ENCODE data around the gene INPP5D.
"Not testable (repeated sequence)": the region's sequence is repeated elsewhere in the genome, so short reads cannot be mapped to it uniquely, and the experiment has no call there.

The INPP5D gene

DNA sequence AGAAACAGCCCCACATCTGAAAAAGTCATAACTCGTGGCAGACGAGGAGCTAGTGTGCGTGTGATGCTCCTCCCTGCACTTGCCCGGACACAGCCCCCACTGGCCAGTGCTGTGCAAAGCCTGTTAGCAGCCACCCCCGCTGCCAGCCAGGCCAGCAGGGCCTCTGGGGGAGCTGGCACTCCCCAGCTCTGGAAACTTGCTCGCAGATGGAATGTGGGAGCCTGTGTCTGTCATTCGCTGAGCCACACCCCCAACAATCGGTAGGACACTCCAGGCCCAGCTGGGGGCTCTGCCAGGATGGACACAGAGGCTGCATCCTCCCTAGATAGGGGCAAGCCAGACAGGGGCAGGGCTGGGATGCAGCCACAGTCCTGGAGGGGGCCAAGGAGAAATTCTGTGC, 128.9 kb downstream of the INPP5D start:
- TF ChIP-seq, protein P1, sequence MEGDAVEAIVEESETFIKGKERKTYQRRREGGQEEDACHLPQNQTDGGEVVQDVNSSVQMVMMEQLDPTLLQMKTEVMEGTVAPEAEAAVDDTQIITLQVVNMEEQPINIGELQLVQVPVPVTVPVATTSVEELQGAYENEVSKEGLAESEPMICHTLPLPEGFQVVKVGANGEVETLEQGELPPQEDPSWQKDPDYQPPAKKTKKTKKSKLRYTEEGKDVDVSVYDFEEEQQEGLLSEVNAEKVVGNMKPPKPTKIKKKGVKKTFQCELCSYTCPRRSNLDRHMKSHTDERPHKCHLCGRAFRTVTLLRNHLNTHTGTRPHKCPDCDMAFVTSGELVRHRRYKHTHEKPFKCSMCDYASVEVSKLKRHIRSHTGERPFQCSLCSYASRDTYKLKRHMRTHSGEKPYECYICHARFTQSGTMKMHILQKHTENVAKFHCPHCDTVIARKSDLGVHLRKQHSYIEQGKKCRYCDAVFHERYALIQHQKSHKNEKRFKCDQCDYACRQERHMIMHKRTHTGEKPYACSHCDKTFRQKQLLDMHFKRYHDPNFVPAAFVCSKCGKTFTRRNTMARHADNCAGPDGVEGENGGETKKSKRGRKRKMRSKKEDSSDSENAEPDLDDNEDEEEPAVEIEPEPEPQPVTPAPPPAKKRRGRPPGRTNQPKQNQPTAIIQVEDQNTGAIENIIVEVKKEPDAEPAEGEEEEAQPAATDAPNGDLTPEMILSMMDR (IDR thresholded peaks at IDR 0.05; ENCODE audit: low read depth, low read length): no peak
- Histone ChIP-seq H3K4me1 (no peaks in the 10 kb centered on the region), H3K27me3 (no peaks in the 10 kb centered on the region), H3K9me3 (no peaks in the 10 kb centered on the region), H3K4me3 (ENCODE audit: low read depth, low read length) (no peak overlapping the region), H3K36me3 (no peaks in the 10 kb centered on the region)
- no peak for DNase-seq

DNA sequence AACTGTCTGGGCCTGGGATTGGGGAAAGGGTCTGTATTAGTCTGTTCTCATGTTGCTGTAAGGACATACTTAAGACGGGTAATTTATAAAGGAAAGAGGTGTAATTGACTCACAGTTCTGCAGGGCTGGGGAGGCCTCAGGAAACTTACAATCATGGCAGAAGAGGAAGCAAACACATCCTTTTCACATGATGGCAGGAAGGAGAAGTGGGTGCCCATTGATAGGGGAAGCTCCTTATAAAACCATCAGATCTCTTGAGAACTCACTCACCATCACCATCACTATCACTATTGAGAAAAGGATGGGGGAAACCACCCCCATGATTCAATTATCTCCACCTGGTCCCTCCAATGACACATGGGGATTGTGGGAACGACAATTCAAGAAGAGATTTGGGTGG, 130.9 kb downstream of the INPP5D start:
- H3K27me3 ChIP-seq; H3K4me1 ChIP-seq; H3K36me3 ChIP-seq; H3K4me3 ChIP-seq (ENCODE audit: low read depth, low read length); DNase-seq; H3K9me3 ChIP-seq: not testable (repeated sequence)

DNA sequence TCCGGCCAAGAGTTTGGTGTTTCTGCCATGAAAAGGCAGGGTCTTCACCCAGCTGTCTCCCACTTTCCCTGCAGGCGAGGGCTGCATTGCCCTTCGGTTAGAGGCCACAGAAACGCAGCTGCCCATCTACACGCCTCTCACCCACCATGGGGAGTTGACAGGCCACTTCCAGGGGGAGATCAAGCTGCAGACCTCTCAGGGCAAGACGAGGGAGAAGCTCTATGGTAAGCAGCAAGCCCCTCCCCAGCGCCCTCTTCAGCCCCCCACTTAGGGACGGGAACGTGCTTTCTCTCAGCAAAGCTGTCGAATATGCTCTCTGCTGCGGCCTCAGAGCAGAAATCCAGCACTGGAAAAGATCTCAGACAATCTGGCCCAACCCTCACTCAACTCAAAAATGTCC, 133.6 kb downstream of the INPP5D start:
- H3K4me1 ChIP-seq: no peaks in the 10 kb centered on the region
- DNase-seq: no peak
- TF ChIP-seq, protein P1 (IDR thresholded peaks at IDR 0.05; ENCODE audit: low read depth, low read length): no peak
- H3K9me3 ChIP-seq: no peaks in the 10 kb centered on the region
- no peaks in the 10 kb centered on the region for H3K36me3 ChIP-seq
- H3K4me3 ChIP-seq (ENCODE audit: low read depth, low read length): no peak overlapping the region
- no peaks in the 10 kb centered on the region for H3K27me3 ChIP-seq

DNA sequence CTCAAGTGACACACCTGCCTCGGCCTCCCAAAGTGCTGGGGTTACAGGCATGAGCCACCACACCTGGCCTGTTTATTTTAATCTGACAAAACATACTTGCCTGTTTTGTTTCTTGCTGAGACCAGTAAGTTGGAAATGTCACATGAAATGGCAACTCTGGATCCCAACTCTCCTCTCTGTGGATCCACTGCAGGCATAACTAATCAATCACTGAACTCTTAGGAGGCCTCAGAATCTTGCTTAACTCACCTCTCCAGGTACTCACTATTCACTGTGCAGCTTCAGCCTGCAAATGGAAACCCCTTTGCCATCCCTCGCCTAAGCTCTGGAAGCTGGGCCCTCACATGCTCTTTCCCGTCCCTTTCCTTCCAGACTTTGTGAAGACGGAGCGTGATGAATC, 134.9 kb downstream of the INPP5D start:
- no peak overlapping the region for H3K4me3 ChIP-seq (ENCODE audit: low read depth, low read length)
- TF ChIP-seq, protein P1 (IDR thresholded peaks at IDR 0.05; ENCODE audit: low read depth, low read length): no peak
- DNase-seq: no peak

DNA sequence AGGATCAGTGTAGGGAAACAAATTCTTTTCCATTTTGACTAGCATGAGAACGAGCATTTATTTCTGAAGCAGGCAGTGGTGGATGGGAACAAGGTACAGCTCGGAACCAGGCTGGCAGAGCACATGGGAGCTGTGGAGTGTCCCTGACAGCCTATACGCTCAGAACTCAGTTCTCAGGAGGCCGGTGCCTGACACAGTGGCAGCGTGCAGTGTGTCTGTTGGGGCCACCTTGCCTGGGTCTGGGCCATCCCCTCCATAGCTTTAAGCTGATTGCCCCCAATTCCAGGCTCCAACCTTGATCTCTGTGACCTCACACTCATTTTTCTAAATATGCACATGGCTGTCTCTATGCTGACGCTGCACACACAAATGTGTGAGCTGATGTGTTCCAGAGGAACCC, 136.9 kb downstream of the INPP5D start:
- Histone ChIP-seq H3K27me3 (no peaks in the 10 kb centered on the region), H3K36me3 (no peaks in the 10 kb centered on the region), H3K4me3 (ENCODE audit: low read depth, low read length) (no peak overlapping the region), H3K4me1 (no peaks in the 10 kb centered on the region), H3K9me3 (no peaks in the 10 kb centered on the region)
- no peak for DNase-seq
- TF ChIP-seq, protein P1 (IDR thresholded peaks at IDR 0.05; ENCODE audit: low read depth, low read length): no peak

More for the DNA sequence above, 134.9 kb downstream of the INPP5D start:
- H3K27me3 ChIP-seq: no peaks in the 10 kb centered on the region
- no peaks in the 10 kb centered on the region for H3K9me3 ChIP-seq
- H3K36me3 ChIP-seq: no peaks in the 10 kb centered on the region
- no peaks in the 10 kb centered on the region for H3K4me1 ChIP-seq

DNA sequence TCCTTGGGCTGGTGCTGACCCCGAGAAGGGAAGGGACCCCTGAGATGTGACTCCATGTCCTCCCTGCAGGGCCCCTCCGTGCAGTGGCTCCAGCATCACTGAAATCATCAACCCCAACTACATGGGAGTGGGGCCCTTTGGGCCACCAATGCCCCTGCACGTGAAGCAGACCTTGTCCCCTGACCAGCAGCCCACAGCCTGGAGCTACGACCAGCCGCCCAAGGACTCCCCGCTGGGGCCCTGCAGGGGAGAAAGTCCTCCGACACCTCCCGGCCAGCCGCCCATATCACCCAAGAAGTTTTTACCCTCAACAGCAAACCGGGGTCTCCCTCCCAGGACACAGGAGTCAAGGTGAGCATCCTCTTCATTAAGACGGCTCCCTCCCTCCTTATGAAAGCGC, 137.9 kb downstream of the INPP5D start:
- H3K9me3 ChIP-seq: no peaks in the 10 kb centered on the region; the same call in 1 of the 2 replicates
- no peaks in the 10 kb centered on the region for H3K36me3 ChIP-seq
- DNase-seq: no peak
- no peaks in the 10 kb centered on the region for H3K27me3 ChIP-seq
- no peak overlapping the region for H3K4me3 ChIP-seq (ENCODE audit: low read depth, low read length)
- H3K4me1 ChIP-seq: no peaks in the 10 kb centered on the region
- TF ChIP-seq, protein P1 (IDR thresholded peaks at IDR 0.05; ENCODE audit: low read depth, low read length): no peak

DNA sequence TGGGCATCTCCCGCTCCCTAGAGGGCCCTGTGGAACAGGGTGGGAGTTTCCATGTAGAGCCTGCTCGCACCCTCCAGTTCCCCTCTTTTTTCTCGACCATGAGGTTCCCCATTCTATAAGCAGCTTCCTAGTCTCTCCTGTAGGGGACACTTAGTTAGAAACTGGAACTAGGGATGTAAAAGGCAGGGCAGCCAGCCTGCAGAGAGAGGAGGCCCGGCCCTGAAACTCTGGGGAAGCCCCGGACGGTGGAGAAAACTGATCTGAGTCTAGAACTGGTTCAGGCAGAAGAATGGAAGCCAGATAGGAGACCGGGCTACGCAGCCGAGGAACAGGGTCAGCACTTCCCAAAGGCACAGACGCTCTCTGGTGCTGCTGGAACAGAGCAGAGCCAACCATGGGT, 139.7 kb downstream of the INPP5D start:
- H3K9me3 ChIP-seq: no peaks in the 10 kb centered on the region; the same call in 1 of the 2 replicates
- H3K4me3 ChIP-seq (ENCODE audit: low read depth, low read length): no peak overlapping the region
- TF ChIP-seq, protein P1 (IDR thresholded peaks at IDR 0.05; ENCODE audit: low read depth, low read length): no peak
- H3K36me3 ChIP-seq: no peaks in the 10 kb centered on the region
- DNase-seq: no peak
- H3K27me3 ChIP-seq: no peaks in the 10 kb centered on the region
- H3K4me1 ChIP-seq: no peaks in the 10 kb centered on the region

DNA sequence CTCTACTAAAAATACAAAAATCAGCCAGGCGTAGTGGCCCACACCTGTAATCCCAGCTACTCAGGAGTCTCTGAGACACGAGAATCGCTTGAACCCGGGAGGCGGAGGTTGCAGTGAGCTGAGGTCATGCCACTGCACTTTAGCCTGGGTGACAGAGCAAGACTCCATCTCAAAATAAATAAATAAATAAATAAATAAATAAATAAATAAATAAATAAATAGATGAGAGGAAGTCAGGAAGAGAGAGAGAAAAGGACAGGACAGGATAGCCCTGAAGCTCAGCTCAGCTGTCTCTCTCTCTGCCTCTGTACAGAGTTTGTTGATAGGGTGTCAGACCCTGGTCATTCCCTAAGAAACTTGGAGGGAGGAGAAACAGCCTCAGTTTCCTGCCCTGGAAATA, 140.6 kb downstream of the INPP5D start:
- H3K4me3 ChIP-seq (ENCODE audit: low read depth, low read length); H3K36me3 ChIP-seq; H3K4me1 ChIP-seq: not testable (repeated sequence)

More for the DNA sequence above, 140.6 kb downstream of the INPP5D start:
- H3K27me3 ChIP-seq, DNase-seq, H3K9me3 ChIP-seq: not testable (repeated sequence)

Measured in BE2C (cell line).